Measurements from ENCODE around the gene ELP4.

The ELP4 gene

DNA sequence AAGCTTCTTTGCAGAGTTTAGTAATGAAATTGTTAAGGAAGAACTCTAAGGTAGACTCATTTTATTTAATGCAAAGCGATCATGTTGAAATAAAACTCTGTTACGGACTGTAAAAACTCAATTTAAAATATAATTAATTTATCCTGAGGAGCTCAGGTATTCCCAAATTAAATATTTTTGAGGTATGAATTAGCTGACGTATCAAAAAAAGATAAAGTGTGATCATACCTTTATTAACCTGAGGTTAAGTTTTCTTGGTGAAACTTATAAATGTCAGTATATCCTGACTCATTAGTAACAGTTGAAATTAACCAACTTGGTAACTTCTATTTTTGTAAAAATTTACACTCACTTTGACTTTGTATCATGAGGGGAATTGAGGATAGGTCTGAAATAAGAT lies 171.2 kb downstream of the ELP4 start:
- H3K36me3 ChIP-seq (ENCODE audit: control insufficient read depth in 1 of 2, insufficient read depth in 2 of 2, low read depth in 1 of 2, low read length in 2 of 2): no peaks in the 10 kb centered on the region
- H3K9ac ChIP-seq (ENCODE audit: low read length): no peak overlapping the region
- H3K27ac ChIP-seq (ENCODE audit: low read length, poor library complexity, severe bottlenecking): no peak overlapping the region
- H3K27me3 ChIP-seq (ENCODE audit: control insufficient read depth in 1 of 2, insufficient read depth in 1 of 2, low read length in 2 of 2): no peaks in the 10 kb centered on the region
- H2BK5ac ChIP-seq (ENCODE audit: low read depth, low read length, poor library complexity, severe bottlenecking): no peak overlapping the region
- H4K8ac ChIP-seq (ENCODE audit: low read length): no peak overlapping the region
- H3K4me1 ChIP-seq (ENCODE audit: control insufficient read depth, insufficient read depth, low read depth, low read length): no peaks in the 10 kb centered on the region
- no peak overlapping the region for H4K91ac ChIP-seq (ENCODE audit: low read length)
- no peak overlapping the region for H3K4me2 ChIP-seq (ENCODE audit: low read length, poor library complexity, severe bottlenecking)
- no peak for DNase-seq
- H2BK15ac ChIP-seq (ENCODE audit: low read depth, poor library complexity, severe bottlenecking): no peak overlapping the region
- H3K9me3 ChIP-seq (ENCODE audit: control insufficient read depth, low read length): no peaks in the 10 kb centered on the region
- H3K4me3 ChIP-seq (ENCODE audit: insufficient read depth in 1 of 2, low read depth in 1 of 2, low read length in 2 of 2): no peak overlapping the region
- H2BK12ac ChIP-seq (ENCODE audit: low read length in 2 of 2): no peak overlapping the region
- H3K18ac ChIP-seq (ENCODE audit: low read depth in 1 of 2, low read length in 2 of 2): no peak overlapping the region
- no peak overlapping the region for H3K23ac ChIP-seq (ENCODE audit: low read length in 2 of 2)
- H2BK120ac ChIP-seq (ENCODE audit: low read depth, low read length): no peak overlapping the region
- no peaks in the 10 kb centered on the region for H3K79me1 ChIP-seq (replicated peaks; ENCODE audit: low read length, poor library complexity, severe bottlenecking)
- no peak overlapping the region for H3K4ac ChIP-seq (ENCODE audit: low read depth in 1 of 2, low read length in 2 of 2)
- no peak overlapping the region for H2AFZ ChIP-seq (ENCODE audit: low read depth, low read length)
- no peak overlapping the region for H3K14ac ChIP-seq (ENCODE audit: low read length in 2 of 2)
- no CpG with 5 or more reads among the region's 3 CpGs for WGBS
- H2AK5ac ChIP-seq (ENCODE audit: low read length, severe bottlenecking): no peak overlapping the region

DNA sequence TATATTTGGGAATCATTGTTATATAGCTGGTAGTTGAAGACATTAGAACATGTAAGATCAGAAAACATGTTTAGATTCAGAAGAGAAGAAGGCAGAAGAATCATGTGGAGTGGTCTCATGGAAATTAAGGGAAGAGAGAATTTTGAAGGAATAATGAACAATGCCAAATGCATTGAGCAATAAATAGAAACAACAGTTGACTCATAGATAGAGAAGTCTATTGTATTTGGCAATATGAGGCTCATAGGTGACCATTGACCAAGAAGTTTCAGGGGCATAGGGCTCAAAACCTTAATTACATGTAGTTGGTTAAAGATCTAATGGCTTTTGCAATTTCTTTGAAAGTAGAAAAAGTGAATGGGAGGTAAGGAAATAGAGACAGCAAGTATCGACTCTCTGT lies 177.7 kb downstream of the ELP4 start:
- Histone ChIP-seq H2AK5ac (ENCODE audit: low read length, severe bottlenecking) (no peak overlapping the region), H2BK15ac (ENCODE audit: low read depth, poor library complexity, severe bottlenecking) (no peak overlapping the region), H3K27me3 (ENCODE audit: control insufficient read depth in 1 of 2, insufficient read depth in 1 of 2, low read length in 2 of 2) (no peaks in the 10 kb centered on the region), H3K18ac (ENCODE audit: low read depth in 1 of 2, low read length in 2 of 2) (no peak overlapping the region), H3K9me3 (ENCODE audit: control insufficient read depth, low read length) (no peaks in the 10 kb centered on the region), H4K91ac (ENCODE audit: low read length) (no peak overlapping the region), H2BK12ac (ENCODE audit: low read length in 2 of 2) (no peak overlapping the region), H3K36me3 (ENCODE audit: control insufficient read depth in 1 of 2, insufficient read depth in 2 of 2, low read depth in 1 of 2, low read length in 2 of 2) (no peaks in the 10 kb centered on the region), H2BK120ac (ENCODE audit: low read depth, low read length) (no peak overlapping the region), H2BK5ac (ENCODE audit: low read depth, low read length, poor library complexity, severe bottlenecking) (no peak overlapping the region), H3K27ac (ENCODE audit: low read length, poor library complexity, severe bottlenecking) (no peak overlapping the region), H3K4ac (ENCODE audit: low read depth in 1 of 2, low read length in 2 of 2) (no peak overlapping the region), H3K79me1 (replicated peaks; ENCODE audit: low read length, poor library complexity, severe bottlenecking) (no peaks in the 10 kb centered on the region), H4K8ac (ENCODE audit: low read length) (no peak overlapping the region), H3K14ac (ENCODE audit: low read length in 2 of 2) (no peak overlapping the region), H3K4me2 (ENCODE audit: low read length, poor library complexity, severe bottlenecking) (no peak overlapping the region), H3K4me1 (ENCODE audit: control insufficient read depth, insufficient read depth, low read depth, low read length) (no peaks in the 10 kb centered on the region), H3K4me3 (ENCODE audit: insufficient read depth in 1 of 2, low read depth in 1 of 2, low read length in 2 of 2) (no peak overlapping the region), H3K23ac (ENCODE audit: low read length in 2 of 2) (no peak overlapping the region), H2AFZ (ENCODE audit: low read depth, low read length) (no peak overlapping the region), H3K9ac (ENCODE audit: low read length) (no peak overlapping the region)
- 86% methylated on average over 1 of the region's 1 CpG for WGBS
- no peak for DNase-seq

DNA sequence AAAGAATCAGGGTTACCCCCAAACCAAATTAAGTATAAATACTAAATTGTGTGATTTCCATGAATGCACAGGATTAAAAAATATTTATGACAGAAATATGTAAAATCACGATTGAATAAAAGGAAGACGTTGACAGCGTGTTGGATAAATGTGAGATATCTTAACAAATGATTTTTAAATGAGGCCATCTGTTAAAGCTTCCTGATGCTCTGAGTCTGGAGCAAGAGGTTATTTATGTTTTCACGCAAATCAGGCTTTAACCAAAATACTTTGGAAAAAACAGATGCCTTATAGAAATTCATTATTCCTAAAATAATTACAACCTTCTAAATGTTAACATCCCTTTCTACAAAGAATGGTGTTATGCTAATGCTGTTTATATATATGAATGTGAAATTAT lies 178.3 kb downstream of the ELP4 start:
- Histone ChIP-seq H4K8ac (ENCODE audit: low read length) (no peak overlapping the region), H3K23ac (ENCODE audit: low read length in 2 of 2) (no peak overlapping the region), H3K9ac (ENCODE audit: low read length) (no peak overlapping the region), H3K36me3 (ENCODE audit: control insufficient read depth in 1 of 2, insufficient read depth in 2 of 2, low read depth in 1 of 2, low read length in 2 of 2) (no peaks in the 10 kb centered on the region), H2AK5ac (ENCODE audit: low read length, severe bottlenecking) (no peak overlapping the region), H3K27me3 (ENCODE audit: control insufficient read depth in 1 of 2, insufficient read depth in 1 of 2, low read length in 2 of 2) (no peaks in the 10 kb centered on the region), H2BK12ac (ENCODE audit: low read length in 2 of 2) (no peak overlapping the region), H3K4me2 (ENCODE audit: low read length, poor library complexity, severe bottlenecking) (no peak overlapping the region), H3K79me1 (replicated peaks; ENCODE audit: low read length, poor library complexity, severe bottlenecking) (no peaks in the 10 kb centered on the region), H3K4me1 (ENCODE audit: control insufficient read depth, insufficient read depth, low read depth, low read length) (no peaks in the 10 kb centered on the region), H3K9me3 (ENCODE audit: control insufficient read depth, low read length) (no peaks in the 10 kb centered on the region), H3K4me3 (ENCODE audit: insufficient read depth in 1 of 2, low read depth in 1 of 2, low read length in 2 of 2) (no peak overlapping the region), H3K14ac (ENCODE audit: low read length in 2 of 2) (no peak overlapping the region), H3K4ac (ENCODE audit: low read depth in 1 of 2, low read length in 2 of 2) (no peak overlapping the region), H2BK120ac (ENCODE audit: low read depth, low read length) (no peak overlapping the region), H3K18ac (ENCODE audit: low read depth in 1 of 2, low read length in 2 of 2) (no peak overlapping the region), H2BK15ac (ENCODE audit: low read depth, poor library complexity, severe bottlenecking) (no peak overlapping the region), H2BK5ac (ENCODE audit: low read depth, low read length, poor library complexity, severe bottlenecking) (no peak overlapping the region), H2AFZ (ENCODE audit: low read depth, low read length) (no peak overlapping the region), H4K91ac (ENCODE audit: low read length) (no peak overlapping the region), H3K27ac (ENCODE audit: low read length, poor library complexity, severe bottlenecking) (no peak overlapping the region)
- no peak for DNase-seq
- WGBS: 88% methylated on average over 4 of the region's 4 CpGs

DNA sequence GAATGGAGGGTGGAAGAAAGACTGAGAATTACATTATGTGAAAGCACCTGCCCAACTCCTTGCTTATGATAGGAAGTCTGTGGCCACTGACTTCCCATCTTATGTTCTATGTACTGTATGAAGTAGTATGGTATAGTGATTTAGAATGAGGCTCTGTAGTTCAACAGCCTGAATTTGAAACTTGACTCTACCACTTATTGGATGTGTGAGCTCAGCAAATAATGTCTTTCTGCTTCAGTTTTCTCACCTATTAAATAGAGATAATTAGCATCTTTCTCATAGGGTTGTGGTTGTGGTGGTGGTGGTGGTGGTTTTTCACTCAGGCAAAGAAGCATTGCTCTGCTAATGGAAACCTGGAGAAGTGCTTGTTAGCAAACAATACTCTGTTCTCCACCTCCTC lies 180.0 kb downstream of the ELP4 start:
- Histone ChIP-seq H2AK5ac (ENCODE audit: low read length, severe bottlenecking) (no peak overlapping the region), H2BK15ac (ENCODE audit: low read depth, poor library complexity, severe bottlenecking) (no peak overlapping the region), H3K79me1 (replicated peaks; ENCODE audit: low read length, poor library complexity, severe bottlenecking) (no peaks in the 10 kb centered on the region), H3K36me3 (ENCODE audit: control insufficient read depth in 1 of 2, insufficient read depth in 2 of 2, low read depth in 1 of 2, low read length in 2 of 2) (no peaks in the 10 kb centered on the region), H3K27ac (ENCODE audit: low read length, poor library complexity, severe bottlenecking) (no peak overlapping the region), H3K4me3 (ENCODE audit: insufficient read depth in 1 of 2, low read depth in 1 of 2, low read length in 2 of 2) (no peak overlapping the region), H3K9ac (ENCODE audit: low read length) (no peak overlapping the region), H3K4me1 (ENCODE audit: control insufficient read depth, insufficient read depth, low read depth, low read length) (no peaks in the 10 kb centered on the region), H3K14ac (ENCODE audit: low read length in 2 of 2) (no peak overlapping the region), H3K23ac (ENCODE audit: low read length in 2 of 2) (no peak overlapping the region), H3K4me2 (ENCODE audit: low read length, poor library complexity, severe bottlenecking) (no peak overlapping the region), H2BK12ac (ENCODE audit: low read length in 2 of 2) (no peak overlapping the region), H2AFZ (ENCODE audit: low read depth, low read length) (no peak overlapping the region), H2BK120ac (ENCODE audit: low read depth, low read length) (no peak overlapping the region), H2BK5ac (ENCODE audit: low read depth, low read length, poor library complexity, severe bottlenecking) (no peak overlapping the region), H3K18ac (ENCODE audit: low read depth in 1 of 2, low read length in 2 of 2) (no peak overlapping the region), H3K4ac (ENCODE audit: low read depth in 1 of 2, low read length in 2 of 2) (no peak overlapping the region), H4K91ac (ENCODE audit: low read length) (no peak overlapping the region), H3K27me3 (ENCODE audit: control insufficient read depth in 1 of 2, insufficient read depth in 1 of 2, low read length in 2 of 2) (no peaks in the 10 kb centered on the region), H4K8ac (ENCODE audit: low read length) (no peak overlapping the region), H3K9me3 (ENCODE audit: control insufficient read depth, low read length) (no peaks in the 10 kb centered on the region)
- no peak for DNase-seq

Data from mesenchymal stem cell (in vitro differentiated cells and primary cell).